ENCODE results near the gene GPRIN3.

Gene GPRIN3

GRCh38 chr4:89269121-89269666, 38.4 kb downstream of the GPRIN3 start:
- Histone ChIP-seq H3K9ac (ENCODE audit: insufficient read length) (no peak overlapping the region), H3K36me3 (ENCODE audit: insufficient read depth, low read length) (no peaks in the 10 kb centered on the region), H3K4me3 (no peak overlapping the region), H3K9me3 (ENCODE audit: low read depth, low read length) (no peaks in the 10 kb centered on the region), H3K27ac (no peak overlapping the region)
- DNase-seq (ENCODE audit: low read depth, low spot score): no peak
- TF ChIP-seq FOXP2 (optimal IDR thresholded peaks at IDR 0.05; ENCODE audit: control extremely low read depth, extremely low read length, insufficient read depth): no peak
- no peak for TF ChIP-seq POLR2AphosphoS5 (IDR thresholded peaks at IDR 0.05; ENCODE audit: borderline replicate concordance, low read depth, low read length)
- no peak for TF ChIP-seq EZH2 (IDR thresholded peaks at IDR 0.05)

- DNase-seq (ENCODE audit: low read depth, low spot score): no peak
- H3K9me3 ChIP-seq (ENCODE audit: low read depth, low read length): no peaks in the 10 kb centered on the region
- TF ChIP-seq FOXP2 (optimal IDR thresholded peaks at IDR 0.05; ENCODE audit: control extremely low read depth, extremely low read length, insufficient read depth): no peak
- TF ChIP-seq EZH2 (IDR thresholded peaks at IDR 0.05): no peak
- no peak for TF ChIP-seq POLR2AphosphoS5 (IDR thresholded peaks at IDR 0.05; ENCODE audit: borderline replicate concordance, low read depth, low read length)
- no peak overlapping the region for H3K27ac ChIP-seq
- no peak overlapping the region for H3K9ac ChIP-seq (ENCODE audit: insufficient read length)
- no peaks in the 10 kb centered on the region for H3K36me3 ChIP-seq (ENCODE audit: insufficient read depth, low read length)
- H3K4me3 ChIP-seq: no peak overlapping the region
Observed at GRCh38 chr4:89268679-89269078, 38.9 kb downstream of the GPRIN3 start.

- H3K36me3 ChIP-seq (ENCODE audit: insufficient read depth, low read length): no peaks in the 10 kb centered on the region
- no peak for DNase-seq (ENCODE audit: low read depth, low spot score)
- H3K4me3 ChIP-seq: no peak overlapping the region
- H3K27ac ChIP-seq: no peak overlapping the region
- TF ChIP-seq POLR2AphosphoS5 (IDR thresholded peaks at IDR 0.05; ENCODE audit: borderline replicate concordance, low read depth, low read length): no peak
- no peak for TF ChIP-seq EZH2 (IDR thresholded peaks at IDR 0.05)
- TF ChIP-seq FOXP2 (optimal IDR thresholded peaks at IDR 0.05; ENCODE audit: control extremely low read depth, extremely low read length, insufficient read depth): no peak
- no peaks in the 10 kb centered on the region for H3K9me3 ChIP-seq (ENCODE audit: low read depth, low read length)
- H3K9ac ChIP-seq (ENCODE audit: insufficient read length): no peak overlapping the region
Observed at GRCh38 chr4:89267846-89268245, 39.8 kb downstream of the GPRIN3 start.

GRCh38 chr4:89267392-89267791, 40.2 kb downstream of the GPRIN3 start:
- TF ChIP-seq FOXP2 (optimal IDR thresholded peaks at IDR 0.05; ENCODE audit: control extremely low read depth, extremely low read length, insufficient read depth) (no peak), POLR2AphosphoS5 (IDR thresholded peaks at IDR 0.05; ENCODE audit: borderline replicate concordance, low read depth, low read length) (no peak), EZH2 (IDR thresholded peaks at IDR 0.05) (no peak)
- H3K27ac ChIP-seq: no peak overlapping the region
- no peaks in the 10 kb centered on the region for H3K9me3 ChIP-seq (ENCODE audit: low read depth, low read length)
- H3K9ac ChIP-seq (ENCODE audit: insufficient read length): no peak overlapping the region
- DNase-seq (ENCODE audit: low read depth, low spot score): no peak
- no peak overlapping the region for H3K4me3 ChIP-seq
- H3K36me3 ChIP-seq (ENCODE audit: insufficient read depth, low read length): no peaks in the 10 kb centered on the region

DNA sequence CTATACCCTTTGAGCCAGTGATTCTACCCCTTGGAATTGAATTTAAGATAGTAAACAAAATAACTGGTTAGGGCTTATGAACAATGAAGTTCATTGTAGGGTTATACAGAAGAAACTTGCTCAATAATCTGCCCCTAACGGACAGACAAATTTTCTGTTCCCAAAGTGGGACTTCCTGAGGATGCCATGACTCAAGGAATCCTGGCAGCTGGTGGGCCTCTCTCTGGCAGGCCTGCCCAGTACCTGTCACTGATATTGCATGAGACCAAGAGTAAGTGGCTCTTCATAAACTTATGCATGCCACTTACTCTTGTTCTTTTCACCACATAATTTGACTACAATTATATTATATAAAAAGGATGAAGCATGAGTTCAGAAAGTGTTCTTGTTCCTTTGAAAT, 41.5 kb downstream of the GPRIN3 start:
- Histone ChIP-seq H3K9ac (ENCODE audit: insufficient read length) (no peak overlapping the region), H3K9me3 (ENCODE audit: low read depth, low read length) (no peaks in the 10 kb centered on the region), H3K27ac (no peak overlapping the region), H3K36me3 (ENCODE audit: insufficient read depth, low read length) (no peaks in the 10 kb centered on the region), H3K4me3 (no peak overlapping the region)
- no peak for TF ChIP-seq POLR2AphosphoS5 (IDR thresholded peaks at IDR 0.05; ENCODE audit: borderline replicate concordance, low read depth, low read length)
- TF ChIP-seq FOXP2 (optimal IDR thresholded peaks at IDR 0.05; ENCODE audit: control extremely low read depth, extremely low read length, insufficient read depth): no peak
- no peak for TF ChIP-seq EZH2 (IDR thresholded peaks at IDR 0.05)
- no peak for DNase-seq (ENCODE audit: low read depth, low spot score)

DNA sequence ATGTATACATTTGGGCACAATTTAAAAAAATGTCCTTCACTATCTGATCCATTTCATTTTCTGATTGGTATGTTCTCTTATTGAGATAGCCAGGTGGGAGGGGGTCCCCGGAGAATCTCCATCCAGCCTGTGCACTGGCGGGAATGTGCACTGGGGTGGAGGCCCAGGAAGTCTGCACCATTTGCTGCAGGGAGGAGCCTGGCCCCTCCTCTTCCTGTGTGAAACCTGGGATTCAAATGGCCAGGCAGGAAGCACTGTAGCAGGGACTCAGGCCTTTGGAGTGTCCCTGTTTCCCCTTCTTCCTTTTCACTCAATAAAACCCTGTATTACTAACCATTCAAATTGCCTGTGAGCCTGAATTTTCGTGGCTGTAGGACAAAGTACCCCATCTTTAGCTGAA, 44.3 kb downstream of the GPRIN3 start:
- DNase-seq (ENCODE audit: low read depth, low spot score): no peak
- no peak for TF ChIP-seq POLR2AphosphoS5 (IDR thresholded peaks at IDR 0.05; ENCODE audit: borderline replicate concordance, low read depth, low read length)
- no peak for TF ChIP-seq FOXP2 (optimal IDR thresholded peaks at IDR 0.05; ENCODE audit: control extremely low read depth, extremely low read length, insufficient read depth)
- no peak for TF ChIP-seq EZH2 (IDR thresholded peaks at IDR 0.05)
- no peaks in the 10 kb centered on the region for H3K9me3 ChIP-seq (ENCODE audit: low read depth, low read length)
- H3K36me3 ChIP-seq (ENCODE audit: insufficient read depth, low read length): no peaks in the 10 kb centered on the region
- no peak overlapping the region for H3K9ac ChIP-seq (ENCODE audit: insufficient read length)
- H3K4me3 ChIP-seq: no peak overlapping the region
- no peak overlapping the region for H3K27ac ChIP-seq

DNA sequence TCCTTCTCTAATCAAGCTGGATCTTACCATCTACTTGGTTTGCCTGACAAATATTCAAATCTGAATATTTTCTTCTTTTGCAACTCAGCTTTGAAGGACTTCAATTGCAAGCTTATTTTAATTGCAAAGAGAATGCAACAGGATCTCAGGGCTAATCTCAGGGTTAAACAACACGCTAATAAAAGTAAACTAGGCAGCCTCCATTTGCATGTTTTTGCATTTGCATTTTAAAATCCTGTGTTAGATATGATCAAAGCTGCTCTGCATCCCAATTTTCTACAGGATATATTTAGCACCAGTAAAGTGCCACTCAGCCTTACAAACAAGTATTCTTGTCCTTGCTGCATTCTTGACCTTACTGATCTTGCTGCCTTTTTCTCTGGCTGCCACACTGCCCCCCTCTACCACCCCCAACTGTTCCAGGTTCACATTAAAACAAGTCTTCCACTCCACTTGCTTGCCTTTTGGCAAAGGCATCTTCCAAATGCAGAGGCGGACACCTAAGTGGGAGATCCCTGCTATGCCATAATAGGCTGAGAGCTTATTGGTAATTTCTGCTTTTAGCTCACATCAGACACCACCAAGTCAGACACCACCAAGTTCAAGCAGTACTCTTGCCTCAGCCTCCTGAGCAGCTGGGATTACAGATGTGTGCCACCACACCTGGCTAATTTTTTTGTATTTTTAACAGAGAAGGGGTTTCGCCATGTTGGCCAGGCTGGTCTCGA, 48.1 kb downstream of the GPRIN3 start:
- DNase-seq (ENCODE audit: low read depth, low spot score): no peak
- TF ChIP-seq EZH2 (IDR thresholded peaks at IDR 0.05) (no peak), FOXP2 (optimal IDR thresholded peaks at IDR 0.05; ENCODE audit: control extremely low read depth, extremely low read length, insufficient read depth) (no peak), POLR2AphosphoS5 (IDR thresholded peaks at IDR 0.05; ENCODE audit: borderline replicate concordance, low read depth, low read length) (no peak)
- H3K9me3 ChIP-seq (ENCODE audit: low read depth, low read length): no peaks in the 10 kb centered on the region
- no peaks in the 10 kb centered on the region for H3K36me3 ChIP-seq (ENCODE audit: insufficient read depth, low read length)
- no peak overlapping the region for H3K27ac ChIP-seq
- no peak overlapping the region for H3K9ac ChIP-seq (ENCODE audit: insufficient read length)
- no peak overlapping the region for H3K4me3 ChIP-seq

GRCh38 chr4:89258506-89258905, 49.1 kb downstream of the GPRIN3 start:
- H3K9me3 ChIP-seq (ENCODE audit: low read depth, low read length): no peaks in the 10 kb centered on the region
- no peak overlapping the region for H3K9ac ChIP-seq (ENCODE audit: insufficient read length)
- no peak overlapping the region for H3K4me3 ChIP-seq
- DNase-seq (ENCODE audit: low read depth, low spot score): no peak
- no peak for TF ChIP-seq POLR2AphosphoS5 (IDR thresholded peaks at IDR 0.05; ENCODE audit: borderline replicate concordance, low read depth, low read length)
- TF ChIP-seq EZH2 (IDR thresholded peaks at IDR 0.05): no peak
- TF ChIP-seq FOXP2 (optimal IDR thresholded peaks at IDR 0.05; ENCODE audit: control extremely low read depth, extremely low read length, insufficient read depth): no peak
- H3K27ac ChIP-seq: no peak overlapping the region
- no peaks in the 10 kb centered on the region for H3K36me3 ChIP-seq (ENCODE audit: insufficient read depth, low read length)

All from SK-N-MC (cell line).